Suprapubic skin (tissue), 4 donors: ENCODE data around the gene PRMT5. TPM values are rescaled to one million over a fixed set of nuclear protein-coding genes. Genes with fewer than 3 reads are reported as not detected.

Experiments used
- DNase-seq, 2 donors: peaks; one replicate each; pipeline ENCODE4 v3.0.0-alpha.2; 2019; ENCODE audit warnings: low spot score in 2 of 2
- H3K27ac ChIP-seq: fragments of 200-600 bp; sonication (generic); one replicate; pipeline ENCODE4 v1.5.1; 2019
- H3K27me3 ChIP-seq: fragments of 200-600 bp; sonication (generic); one replicate; pipeline ENCODE4 v1.5.1; 2019
- H3K36me3 ChIP-seq: fragments of 200-600 bp; sonication (generic); one replicate; pipeline ENCODE4 v1.5.1; 2019
- H3K4me1 ChIP-seq: fragments of 200-600 bp; sonication (generic); one replicate; pipeline ENCODE4 v1.5.1; 2019
- H3K4me3 ChIP-seq: fragments of 200-600 bp; sonication (generic); one replicate; pipeline ENCODE4 v1.5.1; 2019; ENCODE audit warnings: mild to moderate bottlenecking
- H3K9me3 ChIP-seq: fragments of 200-600 bp; sonication (generic); one replicate; pipeline ENCODE4 v1.5.1; 2019
- CTCF ChIP-seq, 2 donors: fragments of 200-600 bp in 1 of 2; fragments of 450-650 bp in 1 of 2; sonication (generic) in 1 of 2; IDR thresholded peaks; one replicate each; pipeline ENCODE4 v1.5.1; 2016 to 2019; ENCODE audit warnings: antibody characterized with exemption in 2 of 2, mild to moderate bottlenecking in 1 of 2, moderate library complexity in 1 of 2
- EP300 ChIP-seq: sonication (generic); formaldehyde crosslinking; IDR thresholded peaks from one replicate; pipeline ENCODE4 v1.6.1; 2017; ENCODE audit warnings: antibody characterized with exemption
- POLR2A ChIP-seq, 2 donors: fragments of 450-650 bp; IDR thresholded peaks; one replicate each; pipeline ENCODE4 v1.6.1; 2017; ENCODE audit warnings: antibody characterized with exemption in 2 of 2, mild to moderate bottlenecking in 2 of 2, moderate library complexity in 2 of 2
- POLR2AphosphoS5 ChIP-seq, 3 donors: sonication (generic); formaldehyde crosslinking; IDR thresholded peaks; one replicate each; pipeline ENCODE4 v1.6.1; 2017; ENCODE audit warnings: antibody characterized with exemption in 3 of 3
- WGBS: methylation state at CpG from one replicate; pipeline ENCODE4 v1.1.5; 2018; 5-methylcytosine and 5-hydroxymethylcytosine counted together
- total RNA-seq, 4 donors: library from RNA; depleted of rRNA; stranded (reverse); fragments of >200 nt; gene quantifications; one replicate each; pipeline ENCODE4 v1.1.0, GENCODE V29; 2016

The PRMT5 gene
- total RNA-seq, 4 donors from 2014 or later = 44.0 to 58.4 (median 50.3) TPM

- Histone ChIP-seq H3K27me3 (no peaks in the 10 kb centered on the region), H3K9me3 (no peaks in the 10 kb centered on the region), H3K36me3 (peaks cover 31% of the 10 kb centered on the region), H3K4me3 (peak overlapping the region; percentile 65), H3K27ac (peak overlapping the region; percentile 86), H3K4me1 (peaks cover 16% of the 10 kb centered on the region)
- DNase-seq = no peak
- TF ChIP-seq CTCF (IDR thresholded peaks at IDR 0.05) = no peak
- TF ChIP-seq POLR2AphosphoS5 (IDR thresholded peaks at IDR 0.05) = no peak
- no peak for TF ChIP-seq EP300
- no peak for TF ChIP-seq POLR2A (IDR thresholded peaks at IDR 0.05)
- WGBS = 16% methylated on average over 12 of the region's 12 CpGs
Observed at GRCh38 chr14:22928237-22929103, 706 bp downstream of the PRMT5 start.

GRCh38 chr14:22926316-22926715 lies 2.9 kb downstream of the PRMT5 start:
- Histone ChIP-seq H3K27me3 (no peaks in the 10 kb centered on the region), H3K27ac (no peak overlapping the region), H3K4me1 (peaks cover 16% of the 10 kb centered on the region), H3K9me3 (no peaks in the 10 kb centered on the region), H3K36me3 (peaks cover 49% of the 10 kb centered on the region), H3K4me3 (no peak overlapping the region)
- 75% methylated on average over 4 of the region's 4 CpGs for WGBS
- DNase-seq = no peak
- TF ChIP-seq CTCF (IDR thresholded peaks at IDR 0.05) (no peak), EP300 (no peak), POLR2AphosphoS5 (IDR thresholded peaks at IDR 0.05) (no peak), POLR2A (IDR thresholded peaks at IDR 0.05) (no peak)

- Histone ChIP-seq H3K4me3 (no peak overlapping the region), H3K27ac (no peak overlapping the region), H3K4me1 (peaks cover 16% of the 10 kb centered on the region), H3K36me3 (peaks cover 57% of the 10 kb centered on the region), H3K27me3 (no peaks in the 10 kb centered on the region), H3K9me3 (no peaks in the 10 kb centered on the region)
- 98% methylated on average over 8 of the region's 8 CpGs for WGBS
- TF ChIP-seq CTCF (IDR thresholded peaks at IDR 0.05) = no peak
- no peak for TF ChIP-seq EP300
- TF ChIP-seq POLR2A (IDR thresholded peaks at IDR 0.05) = no peak
- TF ChIP-seq POLR2AphosphoS5 (IDR thresholded peaks at IDR 0.05) = no peak
- DNase-seq = no peak
Observed at GRCh38 chr14:22925513-22925912, 3.7 kb downstream of the PRMT5 start.

- H3K27me3 ChIP-seq = no peaks in the 10 kb centered on the region
- no peak overlapping the region for H3K27ac ChIP-seq
- no peak overlapping the region for H3K4me3 ChIP-seq
- H3K36me3 ChIP-seq = peaks cover 60% of the 10 kb centered on the region
- H3K9me3 ChIP-seq = no peaks in the 10 kb centered on the region
- peaks cover 20% of the 10 kb centered on the region for H3K4me1 ChIP-seq
- no peak for DNase-seq
- 100% methylated on average over 5 of the region's 5 CpGs for WGBS
- no peak for TF ChIP-seq POLR2AphosphoS5 (IDR thresholded peaks at IDR 0.05)
- no peak for TF ChIP-seq POLR2A (IDR thresholded peaks at IDR 0.05)
- no peak for TF ChIP-seq EP300
- TF ChIP-seq CTCF (IDR thresholded peaks at IDR 0.05) = no peak
Observed at GRCh38 chr14:22923746-22924145, 5.4 kb downstream of the PRMT5 start.

GRCh38 chr14:22922294-22922693 lies 6.9 kb downstream of the PRMT5 start:
- no peak for TF ChIP-seq POLR2AphosphoS5 (IDR thresholded peaks at IDR 0.05)
- no peak for TF ChIP-seq EP300
- TF ChIP-seq POLR2A (IDR thresholded peaks at IDR 0.05) = no peak
- no peak for TF ChIP-seq CTCF (IDR thresholded peaks at IDR 0.05)
- peaks cover 60% of the 10 kb centered on the region for H3K36me3 ChIP-seq
- no peak for DNase-seq
- 93% methylated on average over 2 of the region's 2 CpGs for WGBS
- H3K27me3 ChIP-seq = no peaks in the 10 kb centered on the region
- H3K9me3 ChIP-seq = no peaks in the 10 kb centered on the region
- peaks cover 19% of the 10 kb centered on the region for H3K4me1 ChIP-seq
- no peak overlapping the region for H3K27ac ChIP-seq
- no peak overlapping the region for H3K4me3 ChIP-seq
